G401.6 (cell line): ENCODE measurements around the gene RAB8B.

Source experiments
- FAIRE-seq: peaks from 2 replicates; lab custom pipeline; 2012; peaks lifted over from hg19 to GRCh38; lab: Jason Lieb, UNC

Gene RAB8B

DNA sequence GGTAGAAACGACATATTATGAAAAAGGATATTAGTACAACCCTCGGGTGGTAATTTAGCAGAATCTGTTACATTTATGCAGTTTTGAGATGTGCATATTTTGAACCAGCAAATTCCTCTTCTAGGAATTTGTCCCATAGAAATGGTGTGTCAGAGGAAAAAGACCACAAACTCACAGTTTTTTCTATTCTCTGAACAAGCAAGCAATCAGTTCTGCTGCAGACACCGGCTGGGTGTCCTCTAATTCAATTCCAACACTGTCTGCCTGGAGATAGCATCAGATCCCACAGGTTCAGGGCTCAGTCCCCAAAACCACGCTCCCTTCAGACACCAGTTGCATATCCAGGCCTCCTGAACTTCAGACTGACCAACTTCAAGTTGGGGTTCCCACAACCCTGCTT is 124.4 kb downstream of the RAB8B start:
- FAIRE-seq, result no peak

DNA sequence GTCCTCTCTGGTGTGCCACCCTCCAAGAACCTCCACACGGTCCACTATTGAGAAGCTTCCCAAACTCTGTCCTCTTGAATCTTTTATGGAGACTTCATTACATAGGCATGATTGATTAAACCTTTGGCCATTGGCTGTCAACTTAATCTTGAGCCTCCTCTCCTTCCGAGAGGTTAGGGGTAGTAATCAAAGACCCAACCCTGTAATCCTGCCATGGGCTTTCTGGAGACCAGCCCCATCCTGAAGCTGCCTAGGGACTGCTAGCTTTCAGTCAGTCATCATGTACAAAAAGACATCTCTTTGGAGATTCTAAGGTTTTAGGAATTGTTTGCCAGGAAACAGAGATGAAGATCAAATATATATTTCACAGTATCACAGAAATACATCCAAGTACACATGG is 125.0 kb downstream of the RAB8B start:
- no peak for FAIRE-seq
